ENCODE data around the gene TSHZ2.
"Not testable (repeated sequence)": the region's sequence is repeated elsewhere in the genome, so short reads cannot be mapped to it uniquely, and the experiment has no call there.

DNA sequence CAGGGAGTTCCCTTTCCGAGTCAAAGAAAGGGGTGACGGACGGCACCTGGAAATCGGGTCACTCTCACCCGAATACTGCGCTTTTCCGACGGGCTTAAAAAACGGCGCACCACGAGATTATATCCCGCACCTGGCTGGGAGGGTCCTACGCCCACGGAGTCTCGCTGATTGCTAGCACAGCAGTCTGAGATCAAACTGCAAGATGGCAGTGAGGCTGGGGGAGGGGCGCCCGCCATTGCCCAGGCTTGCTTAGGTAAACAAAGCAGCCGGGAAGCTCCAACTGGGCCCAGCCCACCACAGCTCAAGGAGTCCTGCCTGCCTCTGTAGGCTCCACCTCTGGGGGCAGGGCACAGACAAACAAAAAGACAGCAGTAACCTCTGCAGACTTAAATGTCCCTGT lies 500.7 kb downstream of the TSHZ2 start:
- TF ChIP-seq, protein P1, sequence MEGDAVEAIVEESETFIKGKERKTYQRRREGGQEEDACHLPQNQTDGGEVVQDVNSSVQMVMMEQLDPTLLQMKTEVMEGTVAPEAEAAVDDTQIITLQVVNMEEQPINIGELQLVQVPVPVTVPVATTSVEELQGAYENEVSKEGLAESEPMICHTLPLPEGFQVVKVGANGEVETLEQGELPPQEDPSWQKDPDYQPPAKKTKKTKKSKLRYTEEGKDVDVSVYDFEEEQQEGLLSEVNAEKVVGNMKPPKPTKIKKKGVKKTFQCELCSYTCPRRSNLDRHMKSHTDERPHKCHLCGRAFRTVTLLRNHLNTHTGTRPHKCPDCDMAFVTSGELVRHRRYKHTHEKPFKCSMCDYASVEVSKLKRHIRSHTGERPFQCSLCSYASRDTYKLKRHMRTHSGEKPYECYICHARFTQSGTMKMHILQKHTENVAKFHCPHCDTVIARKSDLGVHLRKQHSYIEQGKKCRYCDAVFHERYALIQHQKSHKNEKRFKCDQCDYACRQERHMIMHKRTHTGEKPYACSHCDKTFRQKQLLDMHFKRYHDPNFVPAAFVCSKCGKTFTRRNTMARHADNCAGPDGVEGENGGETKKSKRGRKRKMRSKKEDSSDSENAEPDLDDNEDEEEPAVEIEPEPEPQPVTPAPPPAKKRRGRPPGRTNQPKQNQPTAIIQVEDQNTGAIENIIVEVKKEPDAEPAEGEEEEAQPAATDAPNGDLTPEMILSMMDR (IDR thresholded peaks at IDR 0.05; ENCODE audit: insufficient read depth, low read depth, low read length) = not testable (repeated sequence)
- TF ChIP-seq EZH2 (IDR thresholded peaks at IDR 0.05; ENCODE audit: insufficient read depth, low read length) = not testable (repeated sequence)

Measured in astrocyte (in vitro differentiated cells and primary cell).